GM12872 (cell line): ENCODE measurements around the gene ADI1.

Experiments
- TF ChIP-seq, protein P1 (sequence below): IDR thresholded peaks from 3 replicates; pipeline ENCODE4 v1.5.1; 2011; ENCODE audit warnings: low read depth, mild to moderate bottlenecking, low read length, moderate library complexity; ENCODE audit not compliant: insufficient read depth

ADI1 gene

DNA sequence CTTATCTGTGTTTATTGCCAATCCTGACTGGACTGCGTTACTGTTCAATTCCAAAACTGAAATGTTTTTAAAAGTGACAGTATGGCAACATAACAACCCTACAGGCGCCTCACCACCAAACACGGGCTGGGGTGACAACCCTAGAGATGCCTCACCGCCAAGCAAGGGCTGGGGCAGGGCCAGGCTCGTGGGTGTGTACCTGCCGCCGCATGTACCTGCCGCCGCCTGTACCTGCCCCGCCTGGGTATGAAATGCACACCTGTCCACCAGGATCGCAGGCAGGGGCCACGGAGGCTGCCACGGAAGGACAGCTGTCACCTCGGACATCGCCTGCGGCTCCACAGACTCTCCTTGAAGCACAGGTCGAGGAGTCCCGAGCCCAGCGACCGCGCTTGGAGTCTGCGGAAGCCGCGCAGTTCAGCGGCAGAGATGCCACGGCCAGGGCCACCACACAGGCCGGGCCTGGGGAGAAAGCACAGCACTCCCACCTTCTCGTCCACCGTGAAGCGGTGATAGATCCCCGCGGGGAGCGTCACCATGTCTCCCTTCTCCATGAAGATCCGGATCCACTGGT is 18.9 kb downstream of the ADI1 start:
- TF ChIP-seq, protein P1, sequence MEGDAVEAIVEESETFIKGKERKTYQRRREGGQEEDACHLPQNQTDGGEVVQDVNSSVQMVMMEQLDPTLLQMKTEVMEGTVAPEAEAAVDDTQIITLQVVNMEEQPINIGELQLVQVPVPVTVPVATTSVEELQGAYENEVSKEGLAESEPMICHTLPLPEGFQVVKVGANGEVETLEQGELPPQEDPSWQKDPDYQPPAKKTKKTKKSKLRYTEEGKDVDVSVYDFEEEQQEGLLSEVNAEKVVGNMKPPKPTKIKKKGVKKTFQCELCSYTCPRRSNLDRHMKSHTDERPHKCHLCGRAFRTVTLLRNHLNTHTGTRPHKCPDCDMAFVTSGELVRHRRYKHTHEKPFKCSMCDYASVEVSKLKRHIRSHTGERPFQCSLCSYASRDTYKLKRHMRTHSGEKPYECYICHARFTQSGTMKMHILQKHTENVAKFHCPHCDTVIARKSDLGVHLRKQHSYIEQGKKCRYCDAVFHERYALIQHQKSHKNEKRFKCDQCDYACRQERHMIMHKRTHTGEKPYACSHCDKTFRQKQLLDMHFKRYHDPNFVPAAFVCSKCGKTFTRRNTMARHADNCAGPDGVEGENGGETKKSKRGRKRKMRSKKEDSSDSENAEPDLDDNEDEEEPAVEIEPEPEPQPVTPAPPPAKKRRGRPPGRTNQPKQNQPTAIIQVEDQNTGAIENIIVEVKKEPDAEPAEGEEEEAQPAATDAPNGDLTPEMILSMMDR = no peak

DNA sequence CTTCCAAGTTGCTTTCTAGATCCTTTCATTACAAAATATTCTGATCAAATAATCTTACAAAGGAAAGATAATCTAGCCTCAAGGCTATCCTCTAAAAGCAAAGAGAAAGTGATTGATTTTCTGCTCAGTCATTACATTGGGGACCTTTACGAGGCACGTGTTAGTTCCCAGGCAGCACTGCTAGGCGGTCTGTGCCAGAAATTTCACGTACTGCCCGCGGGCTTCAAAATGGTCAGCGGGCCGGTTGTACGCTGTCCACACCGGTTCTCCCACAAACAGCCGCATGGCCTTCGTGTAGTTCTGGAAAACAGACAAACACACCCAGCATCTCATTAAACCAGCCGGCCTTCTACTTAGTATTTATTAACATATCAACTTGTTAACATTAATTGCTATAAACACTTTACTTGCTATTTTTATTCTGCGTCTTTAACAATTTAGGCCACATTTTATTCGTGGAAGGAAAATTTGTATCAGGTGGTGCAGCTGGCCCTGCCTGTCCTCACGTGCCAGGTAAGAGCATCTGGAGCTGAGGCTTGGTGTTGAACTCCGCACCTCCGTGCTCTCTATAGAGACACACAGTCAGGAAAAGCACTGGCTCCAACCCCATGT is 20.4 kb downstream of the ADI1 start:
- TF ChIP-seq, protein P1 = no peak

DNA sequence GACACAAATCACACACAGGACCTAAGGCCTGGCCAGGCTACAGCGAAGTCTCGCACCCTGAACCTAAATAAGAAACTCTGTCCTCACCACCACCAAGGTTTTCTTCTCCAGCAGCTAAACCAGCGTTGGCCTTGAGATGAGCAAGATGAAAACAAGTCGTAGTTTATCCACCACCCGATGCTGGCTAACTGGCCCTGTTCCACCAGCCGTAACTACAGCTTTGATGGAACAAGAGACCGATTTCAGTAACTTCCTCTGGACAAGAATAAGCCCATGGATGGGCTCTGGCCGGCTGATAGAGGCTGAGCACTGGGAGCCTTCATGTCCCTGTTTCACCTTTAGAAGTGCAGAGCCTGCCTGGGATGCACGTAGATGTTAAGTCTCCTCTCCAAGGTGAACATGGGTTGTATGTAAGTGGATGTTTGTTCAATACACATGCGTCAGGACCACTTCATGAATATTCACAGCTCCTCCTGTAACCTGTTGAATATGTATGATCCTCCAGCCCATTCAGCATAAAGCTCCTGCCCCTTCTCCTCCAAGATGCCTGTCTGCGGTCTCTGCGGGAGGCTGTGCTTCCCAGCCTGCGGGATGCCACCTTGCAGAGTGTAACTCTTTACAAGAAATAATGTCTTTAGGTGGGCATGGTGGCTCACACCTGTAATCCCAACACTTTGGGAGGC is 24.2 kb downstream of the ADI1 start:
- TF ChIP-seq, protein P1 = no peak

DNA sequence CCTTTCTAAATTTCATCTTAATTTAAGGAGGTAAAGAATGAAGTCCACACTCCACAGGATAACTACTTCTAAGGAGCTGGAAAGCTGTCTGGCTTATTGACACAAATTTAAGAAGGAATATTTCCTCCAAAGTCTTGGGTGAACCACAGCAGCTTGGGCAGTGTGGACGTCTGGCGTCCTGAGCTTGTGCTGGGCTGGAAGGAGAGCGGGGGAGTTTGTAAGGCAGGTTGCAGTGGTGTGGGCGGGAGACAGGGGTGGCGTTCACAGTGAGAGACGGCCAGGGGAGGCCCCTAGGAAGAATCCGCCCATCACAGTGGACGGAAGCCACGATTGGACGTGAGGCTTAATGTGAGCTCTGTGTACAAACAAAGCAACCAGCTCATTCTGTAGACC is 25.7 kb downstream of the ADI1 start:
- TF ChIP-seq, protein P1 = no peak

DNA sequence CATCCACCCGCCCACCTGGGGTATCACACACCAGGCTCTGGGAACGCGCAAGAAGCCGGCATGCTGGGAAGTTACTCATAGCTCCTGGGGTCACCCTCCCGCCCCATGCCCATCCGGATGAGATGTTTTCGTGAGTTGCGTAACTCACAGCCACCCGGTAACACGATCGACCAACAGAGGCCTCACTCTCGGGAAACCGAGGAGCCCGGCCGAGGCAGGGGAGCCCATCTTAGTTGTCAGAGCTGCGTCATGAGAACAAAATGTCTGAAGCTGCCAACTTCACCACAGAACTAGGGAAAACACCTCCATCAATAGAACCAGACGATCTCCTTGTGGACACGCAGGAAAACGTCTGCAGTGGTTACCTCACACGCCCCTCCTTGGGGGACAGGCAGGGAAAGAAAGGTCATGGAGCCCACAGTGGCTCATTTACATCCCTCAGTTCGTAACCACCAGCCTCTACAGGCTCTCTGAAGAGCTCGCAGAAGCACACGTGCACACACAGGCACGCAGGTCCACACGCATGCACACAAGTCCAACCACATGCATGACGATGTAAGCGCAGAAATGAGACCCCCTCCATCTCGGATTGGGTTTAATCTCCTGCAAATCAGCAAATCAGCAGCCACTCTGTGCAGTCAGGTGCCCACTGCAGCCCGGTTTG is 26.2 kb downstream of the ADI1 start:
- TF ChIP-seq, protein P1 = no peak

DNA sequence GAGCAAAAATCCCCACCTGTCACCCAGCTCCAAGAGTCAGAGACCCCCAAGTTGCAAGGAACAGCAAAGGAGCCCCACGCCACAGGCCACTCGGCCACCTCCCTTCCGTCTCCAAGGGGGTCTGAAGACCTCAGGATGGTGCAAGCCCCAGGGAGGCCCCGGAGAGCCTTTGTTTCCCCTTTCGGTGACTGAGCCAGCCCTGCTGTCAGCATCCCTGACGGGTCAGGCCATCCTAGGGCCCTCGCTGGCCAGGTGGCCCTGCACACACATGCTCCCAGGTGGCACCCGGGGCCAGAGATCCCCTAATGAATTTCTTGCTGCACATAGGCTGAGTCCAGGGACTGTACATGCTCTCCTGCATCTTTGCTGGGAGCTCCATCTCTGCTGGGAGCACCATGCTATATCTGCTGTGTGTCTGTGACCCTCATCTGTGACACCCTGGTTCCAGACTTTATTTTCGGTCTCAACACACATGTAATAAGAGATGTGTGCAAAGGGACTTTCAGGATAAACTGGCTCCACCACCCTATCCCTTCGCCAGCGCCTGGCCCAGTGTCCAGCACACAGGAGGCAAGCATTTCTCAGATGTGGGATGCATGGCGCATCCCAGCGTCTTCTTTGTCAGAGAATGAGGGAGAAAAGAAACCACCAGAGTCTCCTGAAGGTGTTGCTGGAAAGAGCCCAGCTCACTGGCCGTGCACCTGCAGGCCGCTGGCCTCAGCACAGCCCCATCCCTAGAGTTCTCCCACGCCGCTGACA is 27.4 kb downstream of the ADI1 start:
- TF ChIP-seq, protein P1 = no peak

DNA sequence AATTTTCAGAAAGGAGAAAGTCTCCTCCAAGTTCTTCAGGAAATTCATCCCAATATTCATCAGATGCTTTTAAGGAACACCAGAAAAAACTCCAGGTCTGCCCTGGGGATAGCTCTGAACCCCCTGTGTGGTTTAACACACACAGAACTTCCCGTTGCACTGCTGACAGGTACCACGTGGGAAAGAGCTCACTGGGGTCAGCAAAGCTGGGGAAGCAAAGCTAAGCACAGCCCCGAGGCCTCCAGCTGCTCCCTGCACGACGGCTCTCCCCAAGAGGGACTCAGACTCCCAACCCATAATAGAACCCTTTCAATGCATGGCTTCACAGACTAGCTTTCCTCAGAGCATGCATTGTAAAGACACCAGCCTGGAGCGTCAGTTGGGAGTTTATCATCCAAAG is 28.0 kb downstream of the ADI1 start:
- TF ChIP-seq, protein P1 = no peak
